Measurements from ENCODE around the gene TRPM3.
"Not testable (repeated sequence)": the region's sequence is repeated elsewhere in the genome, so short reads cannot be mapped to it uniquely, and the experiment has no call there.

TRPM3 gene

DNA sequence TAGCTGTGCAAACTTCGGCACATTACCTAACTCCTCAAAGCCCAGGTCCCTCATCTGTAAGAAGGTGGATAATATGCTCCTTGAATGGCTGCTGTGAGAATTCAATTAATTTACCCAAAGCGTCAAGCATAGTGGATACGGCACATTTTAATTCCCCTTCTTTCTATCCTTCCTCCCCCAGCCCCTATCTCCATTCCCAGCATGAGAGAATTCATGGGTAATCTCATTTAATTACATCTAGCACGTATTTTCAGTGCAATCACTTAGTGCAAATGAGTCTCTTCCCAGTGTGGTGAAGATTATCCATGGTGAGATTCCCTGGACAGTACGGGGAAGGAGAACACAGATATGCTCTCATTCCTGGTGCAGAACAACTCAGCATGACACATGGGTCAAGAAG lies 145.6 kb downstream of the TRPM3 start:
- H4K20me1 ChIP-seq (ENCODE audit: insufficient read depth, low read length): no peaks in the 10 kb centered on the region
- no peaks in the 10 kb centered on the region for H3K27me3 ChIP-seq (replicated peaks; ENCODE audit: insufficient read depth, low read length)
- H3K4me2 ChIP-seq (ENCODE audit: low read depth, low read length): no peak overlapping the region
- no peaks in the 10 kb centered on the region for H3K4me1 ChIP-seq (ENCODE audit: low read length)
- no peaks in the 10 kb centered on the region for H3K9me2 ChIP-seq (replicated peaks; ENCODE audit: insufficient read depth, low read length)
- no peaks in the 10 kb centered on the region for H3K9me3 ChIP-seq (replicated peaks; ENCODE audit: insufficient read depth, low read length)
- no peak for DNase-seq
- no peaks in the 10 kb centered on the region for H3K79me2 ChIP-seq (ENCODE audit: low read length)
- no peak overlapping the region for H3K9ac ChIP-seq (ENCODE audit: low read length)
- no peaks in the 10 kb centered on the region; the same call in 1 of the 2 replicates for H3K36me3 ChIP-seq (replicated peaks; ENCODE audit: insufficient read depth, low read length)
- no peaks in the 10 kb centered on the region for H3F3A ChIP-seq (ENCODE audit: insufficient read depth, low read length)
- no peak overlapping the region for H2AFZ ChIP-seq (ENCODE audit: low read length)
- no peak overlapping the region for H3K27ac ChIP-seq (ENCODE audit: low read length)
- H3K4me3 ChIP-seq (ENCODE audit: low read length): no peak overlapping the region
- TF ChIP-seq, protein P1, sequence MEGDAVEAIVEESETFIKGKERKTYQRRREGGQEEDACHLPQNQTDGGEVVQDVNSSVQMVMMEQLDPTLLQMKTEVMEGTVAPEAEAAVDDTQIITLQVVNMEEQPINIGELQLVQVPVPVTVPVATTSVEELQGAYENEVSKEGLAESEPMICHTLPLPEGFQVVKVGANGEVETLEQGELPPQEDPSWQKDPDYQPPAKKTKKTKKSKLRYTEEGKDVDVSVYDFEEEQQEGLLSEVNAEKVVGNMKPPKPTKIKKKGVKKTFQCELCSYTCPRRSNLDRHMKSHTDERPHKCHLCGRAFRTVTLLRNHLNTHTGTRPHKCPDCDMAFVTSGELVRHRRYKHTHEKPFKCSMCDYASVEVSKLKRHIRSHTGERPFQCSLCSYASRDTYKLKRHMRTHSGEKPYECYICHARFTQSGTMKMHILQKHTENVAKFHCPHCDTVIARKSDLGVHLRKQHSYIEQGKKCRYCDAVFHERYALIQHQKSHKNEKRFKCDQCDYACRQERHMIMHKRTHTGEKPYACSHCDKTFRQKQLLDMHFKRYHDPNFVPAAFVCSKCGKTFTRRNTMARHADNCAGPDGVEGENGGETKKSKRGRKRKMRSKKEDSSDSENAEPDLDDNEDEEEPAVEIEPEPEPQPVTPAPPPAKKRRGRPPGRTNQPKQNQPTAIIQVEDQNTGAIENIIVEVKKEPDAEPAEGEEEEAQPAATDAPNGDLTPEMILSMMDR (IDR thresholded peaks at IDR 0.05; ENCODE audit: low read length): no peak
- TF ChIP-seq EZH2phosphoT487 (IDR thresholded peaks at IDR 0.05; ENCODE audit: low read length) (no peak), EZH2 (optimal IDR thresholded peaks at IDR 0.05; ENCODE audit: low read depth, low read length) (no peak)

DNA sequence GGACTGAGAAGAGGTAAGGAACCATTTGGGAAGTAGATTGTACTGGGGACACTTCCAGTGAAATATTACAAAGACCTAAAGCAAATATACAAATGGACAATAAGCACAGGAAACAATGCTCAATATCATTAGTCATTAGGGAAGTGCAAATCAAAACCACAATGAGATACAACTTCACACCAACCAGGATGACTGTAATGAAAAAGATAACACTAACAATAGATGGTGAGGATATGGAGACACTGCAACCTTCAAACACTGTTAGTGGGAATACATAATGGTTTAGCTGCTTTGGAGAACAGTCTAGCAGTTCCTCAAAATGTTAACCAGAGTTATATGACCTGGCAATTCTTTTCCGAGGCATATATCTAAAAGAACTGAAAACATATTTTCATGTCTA lies 149.7 kb downstream of the TRPM3 start:
- Histone ChIP-seq H3F3A (ENCODE audit: insufficient read depth, low read length) (no peaks in the 10 kb centered on the region), H3K4me1 (ENCODE audit: low read length) (no peaks in the 10 kb centered on the region), H3K4me2 (ENCODE audit: low read depth, low read length) (no peak overlapping the region), H3K79me2 (ENCODE audit: low read length) (no peaks in the 10 kb centered on the region), H3K9me3 (replicated peaks; ENCODE audit: insufficient read depth, low read length) (no peaks in the 10 kb centered on the region), H3K27me3 (replicated peaks; ENCODE audit: insufficient read depth, low read length) (no peaks in the 10 kb centered on the region), H3K36me3 (replicated peaks; ENCODE audit: insufficient read depth, low read length) (no peaks in the 10 kb centered on the region; the same call in 1 of the 2 replicates), H3K9me2 (replicated peaks; ENCODE audit: insufficient read depth, low read length) (no peaks in the 10 kb centered on the region), H3K9ac (ENCODE audit: low read length) (no peak overlapping the region), H4K20me1 (ENCODE audit: insufficient read depth, low read length) (no peaks in the 10 kb centered on the region), H3K27ac (ENCODE audit: low read length) (no peak overlapping the region), H2AFZ (ENCODE audit: low read length) (no peak overlapping the region), H3K4me3 (ENCODE audit: low read length) (no peak overlapping the region)
- TF ChIP-seq, protein P1 (IDR thresholded peaks at IDR 0.05; ENCODE audit: low read length): no peak
- TF ChIP-seq EZH2 (optimal IDR thresholded peaks at IDR 0.05; ENCODE audit: low read depth, low read length): no peak
- TF ChIP-seq EZH2phosphoT487 (IDR thresholded peaks at IDR 0.05; ENCODE audit: low read length): no peak
- DNase-seq: no peak

DNA sequence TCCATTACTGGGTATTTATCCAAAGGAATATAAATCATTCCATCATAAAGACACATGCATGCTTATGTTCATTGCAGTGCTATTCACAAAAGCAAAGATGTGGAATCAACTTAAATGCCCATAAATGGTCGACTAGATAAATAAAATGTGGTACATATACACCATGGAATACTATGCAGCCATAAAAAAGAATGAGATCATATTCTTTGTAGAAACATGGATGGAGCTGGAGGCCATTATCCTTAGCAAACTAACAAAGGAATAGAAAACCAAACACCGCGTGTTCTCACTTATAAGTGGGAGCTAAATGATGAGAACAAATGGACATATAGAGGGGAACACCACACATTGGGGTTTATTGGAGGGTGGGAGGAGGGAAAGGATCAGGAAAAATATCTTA lies 155.0 kb downstream of the TRPM3 start:
- not testable (repeated sequence) for H3K9me2 ChIP-seq (replicated peaks; ENCODE audit: insufficient read depth, low read length); H4K20me1 ChIP-seq (ENCODE audit: insufficient read depth, low read length); H3K9me3 ChIP-seq (replicated peaks; ENCODE audit: insufficient read depth, low read length); H3K79me2 ChIP-seq (ENCODE audit: low read length); H3K4me2 ChIP-seq (ENCODE audit: low read depth, low read length); H3K36me3 ChIP-seq (replicated peaks; ENCODE audit: insufficient read depth, low read length); H3K27ac ChIP-seq (ENCODE audit: low read length); H3K9ac ChIP-seq (ENCODE audit: low read length); H3K4me3 ChIP-seq (ENCODE audit: low read length); H2AFZ ChIP-seq (ENCODE audit: low read length); H3K4me1 ChIP-seq (ENCODE audit: low read length); H3F3A ChIP-seq (ENCODE audit: insufficient read depth, low read length); DNase-seq; H3K27me3 ChIP-seq (replicated peaks; ENCODE audit: insufficient read depth, low read length)

DNA sequence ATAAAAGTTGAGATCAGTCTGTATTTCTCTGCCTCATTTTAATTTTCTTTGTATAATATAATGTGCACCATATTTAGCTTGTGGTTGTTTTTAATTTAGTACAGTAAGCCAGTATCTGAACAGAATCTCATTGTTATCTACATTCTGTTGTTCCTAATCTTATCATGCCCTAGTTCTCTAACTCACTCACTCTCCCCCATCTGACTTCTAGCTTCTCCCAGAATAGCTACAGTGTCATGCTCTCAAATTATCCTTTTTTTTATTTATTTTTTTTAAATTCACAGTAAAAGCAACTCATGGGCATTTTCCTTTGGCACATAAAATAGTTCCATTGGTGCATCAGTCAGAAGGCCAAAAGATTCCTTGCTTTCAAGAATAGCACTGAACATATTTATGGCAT lies 156.6 kb downstream of the TRPM3 start:
- no peak for TF ChIP-seq EZH2 (optimal IDR thresholded peaks at IDR 0.05; ENCODE audit: low read depth, low read length)
- TF ChIP-seq EZH2phosphoT487 (IDR thresholded peaks at IDR 0.05; ENCODE audit: low read length): no peak
- TF ChIP-seq, protein P1 (IDR thresholded peaks at IDR 0.05; ENCODE audit: low read length): no peak
- Histone ChIP-seq H3K9me3 (replicated peaks; ENCODE audit: insufficient read depth, low read length) (no peaks in the 10 kb centered on the region), H3K9ac (ENCODE audit: low read length) (no peak overlapping the region), H3K27me3 (replicated peaks; ENCODE audit: insufficient read depth, low read length) (no peaks in the 10 kb centered on the region), H3K9me2 (replicated peaks; ENCODE audit: insufficient read depth, low read length) (no peaks in the 10 kb centered on the region), H3K4me2 (ENCODE audit: low read depth, low read length) (no peak overlapping the region), H3K36me3 (replicated peaks; ENCODE audit: insufficient read depth, low read length) (no peaks in the 10 kb centered on the region), H3K79me2 (ENCODE audit: low read length) (no peaks in the 10 kb centered on the region), H3K4me3 (ENCODE audit: low read length) (no peak overlapping the region), H2AFZ (ENCODE audit: low read length) (no peak overlapping the region), H3K4me1 (ENCODE audit: low read length) (no peaks in the 10 kb centered on the region), H3F3A (ENCODE audit: insufficient read depth, low read length) (no peaks in the 10 kb centered on the region), H3K27ac (ENCODE audit: low read length) (no peak overlapping the region), H4K20me1 (ENCODE audit: insufficient read depth, low read length) (no peaks in the 10 kb centered on the region)
- no peak for DNase-seq
